Nephron (organoid): ENCODE results near the gene GMDS.

Experiments
- H3K27ac Mint-ChIP-seq, 3 experiments: 2 replicates each; pipeline ENCODE4 v1.8.0; 2020; ENCODE audit warnings: mixed read lengths in 3 of 3, mild to moderate bottlenecking in 2 of 3, moderate library complexity in 1 of 3
- H3K27me3 Mint-ChIP-seq: 2 replicates; pipeline ENCODE4 v1.8.0; 2021; ENCODE audit warnings: low read depth, mild to moderate bottlenecking, moderate library complexity, mixed read lengths
- H3K36me3 Mint-ChIP-seq: 2 replicates; pipeline ENCODE4 v1.8.0; 2020; ENCODE audit warnings: low read depth, mixed read lengths
- H3K4me1 Mint-ChIP-seq: 2 replicates; pipeline ENCODE4 v1.8.0; 2020; ENCODE audit warnings: mixed read lengths
- H3K4me3 Mint-ChIP-seq, 3 experiments: 2 replicates each; pipeline ENCODE4 v1.8.0; 2020; ENCODE audit warnings: mild to moderate bottlenecking in 3 of 3, mixed read lengths in 3 of 3, moderate library complexity in 2 of 3
- H3K9me3 Mint-ChIP-seq: 2 replicates; pipeline ENCODE4 v1.8.0; 2020; ENCODE audit warnings: mixed read lengths
- TF ChIP-seq, protein P1 (sequence below), 3 experiments: fragments of 200-600 bp; sonication (generic); IDR thresholded peaks; one replicate each; pipeline ENCODE4 v1.5.0; 2021; ENCODE audit warnings: antibody characterized with exemption in 3 of 3; ENCODE audit not compliant: unreplicated experiment in 3 of 3

Gene GMDS

DNA sequence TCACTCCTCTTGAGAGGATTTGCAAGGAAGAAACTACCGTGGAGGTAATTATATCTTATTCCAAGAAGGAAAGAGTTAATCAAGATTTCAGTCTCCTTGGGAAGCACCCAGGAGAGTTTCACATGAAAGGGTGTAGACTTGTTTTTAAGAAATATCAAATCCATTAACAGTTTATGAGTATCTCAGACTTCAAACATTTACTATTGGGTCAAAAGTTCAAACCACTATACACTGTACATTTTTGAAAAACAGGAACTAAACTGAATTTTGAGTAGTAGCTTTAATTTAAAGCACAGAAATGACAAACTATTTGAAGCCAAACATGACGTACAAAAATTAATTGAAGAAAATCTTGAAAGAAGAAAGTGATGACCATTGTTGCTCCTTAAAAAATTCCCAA is 471.7 kb downstream of the GMDS start:
- Mint-ChIP-seq H3K27ac (peak overlapping the region; percentile 55 to 88 (median 67)), H3K4me1 (peaks cover 44% of the 10 kb centered on the region), H3K9me3 (no peaks in the 10 kb centered on the region), H3K27me3 (peaks cover 14% of the 10 kb centered on the region), H3K4me3 (no peak overlapping the region), H3K36me3 (no peaks in the 10 kb centered on the region)
- TF ChIP-seq, protein P1, sequence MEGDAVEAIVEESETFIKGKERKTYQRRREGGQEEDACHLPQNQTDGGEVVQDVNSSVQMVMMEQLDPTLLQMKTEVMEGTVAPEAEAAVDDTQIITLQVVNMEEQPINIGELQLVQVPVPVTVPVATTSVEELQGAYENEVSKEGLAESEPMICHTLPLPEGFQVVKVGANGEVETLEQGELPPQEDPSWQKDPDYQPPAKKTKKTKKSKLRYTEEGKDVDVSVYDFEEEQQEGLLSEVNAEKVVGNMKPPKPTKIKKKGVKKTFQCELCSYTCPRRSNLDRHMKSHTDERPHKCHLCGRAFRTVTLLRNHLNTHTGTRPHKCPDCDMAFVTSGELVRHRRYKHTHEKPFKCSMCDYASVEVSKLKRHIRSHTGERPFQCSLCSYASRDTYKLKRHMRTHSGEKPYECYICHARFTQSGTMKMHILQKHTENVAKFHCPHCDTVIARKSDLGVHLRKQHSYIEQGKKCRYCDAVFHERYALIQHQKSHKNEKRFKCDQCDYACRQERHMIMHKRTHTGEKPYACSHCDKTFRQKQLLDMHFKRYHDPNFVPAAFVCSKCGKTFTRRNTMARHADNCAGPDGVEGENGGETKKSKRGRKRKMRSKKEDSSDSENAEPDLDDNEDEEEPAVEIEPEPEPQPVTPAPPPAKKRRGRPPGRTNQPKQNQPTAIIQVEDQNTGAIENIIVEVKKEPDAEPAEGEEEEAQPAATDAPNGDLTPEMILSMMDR (IDR thresholded peaks at IDR 0.05; ENCODE audit: unreplicated experiment in 3 of 3) = no peak

DNA sequence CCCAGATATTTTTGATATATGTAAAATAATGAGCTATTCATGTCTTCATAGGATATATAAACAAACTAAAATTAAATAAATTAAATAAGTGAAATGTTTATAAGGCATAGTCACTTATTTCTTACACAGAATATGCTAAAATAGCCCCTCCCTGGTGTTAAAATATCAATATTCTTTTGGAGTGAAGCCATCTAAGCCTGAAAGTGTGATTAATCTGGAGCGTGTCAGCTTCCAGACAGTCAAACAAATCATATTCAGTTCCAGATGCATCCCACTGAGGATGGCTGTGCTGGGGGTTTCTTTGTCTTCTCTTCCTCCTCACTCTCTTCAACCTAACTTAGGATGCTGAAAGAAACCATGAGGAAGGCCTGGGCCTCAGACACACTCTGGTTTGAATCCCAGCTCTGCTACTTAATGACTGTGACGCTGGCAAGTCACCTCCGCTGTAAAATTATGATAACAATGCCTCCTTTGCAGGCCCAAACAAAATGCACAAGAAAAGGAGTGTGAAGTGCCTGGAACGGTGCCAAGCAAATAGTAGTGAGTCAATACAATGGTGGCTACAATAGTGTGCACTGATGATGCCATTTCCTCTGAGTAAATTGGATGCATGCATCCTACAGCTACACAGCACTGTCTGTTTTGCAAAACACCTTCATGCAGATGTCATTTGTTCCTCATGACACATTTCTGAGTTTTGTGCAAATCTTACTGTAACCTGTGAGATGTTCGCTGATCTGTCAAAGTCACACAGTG is 474.3 kb downstream of the GMDS start:
- H3K9me3 Mint-ChIP-seq = no peaks in the 10 kb centered on the region
- peaks cover 40% of the 10 kb centered on the region for H3K4me1 Mint-ChIP-seq
- H3K27ac Mint-ChIP-seq = no peak overlapping the region
- TF ChIP-seq, protein P1 (IDR thresholded peaks at IDR 0.05; ENCODE audit: unreplicated experiment in 3 of 3) = no peak
- no peaks in the 10 kb centered on the region for H3K36me3 Mint-ChIP-seq
- H3K4me3 Mint-ChIP-seq = no peak overlapping the region
- peaks cover 9% of the 10 kb centered on the region for H3K27me3 Mint-ChIP-seq

DNA sequence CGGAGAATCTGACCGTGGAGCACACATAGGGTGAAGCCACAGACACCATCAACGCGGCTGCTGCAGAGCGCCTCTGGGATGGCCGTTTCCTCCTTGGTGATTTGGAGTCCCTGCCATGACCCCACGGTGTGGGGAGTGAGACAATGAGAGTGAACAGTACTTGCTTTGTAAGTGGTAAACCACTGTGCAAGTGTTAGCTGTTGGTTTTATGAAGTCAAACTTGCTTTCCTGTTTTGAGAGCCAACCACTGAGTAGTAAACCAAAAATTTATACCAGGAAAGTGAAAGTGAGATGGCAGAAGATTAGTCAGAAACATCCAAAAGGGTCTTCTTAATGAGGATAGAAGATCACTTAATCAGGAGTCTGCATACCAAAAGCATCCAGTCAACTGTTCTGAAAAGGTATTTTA is 475.0 kb downstream of the GMDS start:
- Mint-ChIP-seq H3K36me3 (no peaks in the 10 kb centered on the region), H3K27me3 (peaks cover 15% of the 10 kb centered on the region), H3K9me3 (no peaks in the 10 kb centered on the region), H3K4me1 (peaks cover 46% of the 10 kb centered on the region), H3K4me3 (no peak overlapping the region), H3K27ac (peak overlapping the region in 1 of 3 experiments; percentile 39)
- TF ChIP-seq, protein P1 (IDR thresholded peaks at IDR 0.05; ENCODE audit: unreplicated experiment in 3 of 3) = no peak

DNA sequence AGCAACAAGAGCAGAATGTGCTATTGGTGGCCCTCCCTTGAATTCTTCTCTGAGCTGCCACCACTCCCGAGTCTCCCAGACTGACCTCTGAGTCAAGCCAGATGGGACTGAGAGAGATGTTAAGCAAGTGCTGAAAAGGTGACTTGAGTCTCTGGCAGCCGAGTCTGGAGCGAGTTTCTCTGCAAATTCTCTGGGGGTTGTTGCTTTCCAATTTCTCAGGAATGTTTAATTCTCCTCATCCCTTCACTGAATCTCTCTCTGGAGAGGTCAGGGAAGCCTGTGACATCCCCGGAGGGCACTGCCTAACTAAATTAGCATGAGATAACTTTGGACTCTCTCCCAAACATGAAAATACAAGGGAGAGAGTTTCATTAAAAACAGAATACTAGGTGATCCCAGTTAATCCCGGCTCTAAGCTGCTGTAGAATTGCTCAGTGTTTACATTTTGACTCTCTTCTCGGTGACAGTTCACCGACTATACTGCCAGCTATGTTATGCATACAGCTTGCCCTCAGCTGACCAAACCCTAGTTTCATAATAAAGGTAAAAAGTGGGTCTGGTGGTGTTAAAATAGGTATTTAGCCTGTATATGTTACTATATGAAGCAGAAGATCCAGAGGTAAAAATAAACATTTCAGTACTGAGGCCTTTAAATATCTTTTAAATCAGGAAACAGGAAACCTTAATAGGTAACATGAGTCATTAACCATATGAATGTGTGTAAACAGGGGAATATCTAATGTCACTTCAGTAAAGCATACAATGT is 477.7 kb downstream of the GMDS start:
- Mint-ChIP-seq H3K4me1 (peaks cover 42% of the 10 kb centered on the region), H3K27ac (peak overlapping the region; percentile 27 to 78 (median 48)), H3K4me3 (no peak overlapping the region), H3K27me3 (peaks cover 19% of the 10 kb centered on the region), H3K36me3 (no peaks in the 10 kb centered on the region), H3K9me3 (no peaks in the 10 kb centered on the region)
- TF ChIP-seq, protein P1 (IDR thresholded peaks at IDR 0.05; ENCODE audit: unreplicated experiment in 3 of 3) = no peak

DNA sequence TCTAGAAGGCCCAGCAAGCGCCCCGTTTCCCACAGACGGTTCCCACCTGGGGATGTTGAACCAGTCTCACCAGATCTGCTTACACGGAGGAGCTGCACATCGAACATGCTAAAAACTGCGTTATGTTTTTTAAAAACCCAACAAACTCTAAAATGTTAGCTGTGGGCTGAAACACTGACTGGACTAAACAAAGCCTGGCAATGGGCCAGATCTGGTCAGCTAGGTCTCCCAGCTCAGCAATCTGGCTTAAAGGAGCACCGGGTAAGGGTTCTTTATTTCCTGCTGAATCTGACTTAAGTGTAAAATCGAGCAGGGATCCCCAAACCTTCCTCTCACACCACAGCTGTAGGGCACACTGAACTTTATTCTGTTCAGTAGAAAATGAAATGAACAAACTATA is 478.8 kb downstream of the GMDS start:
- H3K27ac Mint-ChIP-seq = peak overlapping the region in 2 of 3 experiments; percentile 37 to 56

More for the DNA sequence above, 478.8 kb downstream of the GMDS start:
- peaks cover 19% of the 10 kb centered on the region for H3K27me3 Mint-ChIP-seq
- no peak overlapping the region for H3K4me3 Mint-ChIP-seq
- TF ChIP-seq, protein P1 (IDR thresholded peaks at IDR 0.05; ENCODE audit: unreplicated experiment in 3 of 3) = no peak
- H3K36me3 Mint-ChIP-seq = no peaks in the 10 kb centered on the region
- H3K4me1 Mint-ChIP-seq = peaks cover 41% of the 10 kb centered on the region
- H3K9me3 Mint-ChIP-seq = no peaks in the 10 kb centered on the region
